Stimulated activated CD4-positive, alpha-beta T cell treated with anti-CD3 and anti-CD28 coated beads, Interleukin-4, amount 100 ng/mL, for 24 hours (primary cell): ENCODE results near the gene GJA3.

Source experiments
- DNase-seq: peaks from one replicate; pipeline ENCODE4 v3.0.0-alpha.2; 2020

The GJA3 gene

DNA sequence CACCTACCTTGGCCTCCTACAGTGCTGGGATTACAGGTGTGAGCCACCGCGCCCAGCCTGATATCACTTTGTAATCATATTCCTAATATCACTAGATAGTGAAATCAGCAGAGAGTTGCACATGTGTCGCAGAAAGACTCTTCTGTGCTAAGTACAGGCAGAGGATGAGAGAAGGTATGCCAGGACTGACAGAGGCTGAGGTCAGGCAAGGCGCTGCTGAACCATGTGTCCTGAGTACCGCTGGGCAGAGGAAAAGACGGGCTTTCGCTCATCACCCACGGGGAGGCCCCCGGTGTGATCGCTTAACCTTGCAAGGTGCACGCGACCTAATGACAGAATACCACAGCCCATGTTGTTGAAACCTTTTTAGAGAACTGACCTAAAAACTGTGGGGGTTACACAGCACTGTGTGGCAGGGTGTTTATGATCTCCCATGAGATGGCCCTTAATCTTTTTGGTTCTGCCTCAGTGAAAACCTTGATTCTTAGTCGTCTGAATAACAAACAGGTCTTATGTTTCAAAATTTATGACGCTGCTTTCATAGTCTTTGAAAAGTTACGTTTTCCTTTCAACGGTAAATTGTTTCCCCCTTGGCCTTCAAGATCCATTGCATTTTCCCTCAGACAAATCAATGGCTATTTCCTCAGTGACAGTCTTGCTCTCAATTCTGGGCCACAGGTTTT lies 12.2 kb downstream of the GJA3 start:
- no peak for DNase-seq

DNA sequence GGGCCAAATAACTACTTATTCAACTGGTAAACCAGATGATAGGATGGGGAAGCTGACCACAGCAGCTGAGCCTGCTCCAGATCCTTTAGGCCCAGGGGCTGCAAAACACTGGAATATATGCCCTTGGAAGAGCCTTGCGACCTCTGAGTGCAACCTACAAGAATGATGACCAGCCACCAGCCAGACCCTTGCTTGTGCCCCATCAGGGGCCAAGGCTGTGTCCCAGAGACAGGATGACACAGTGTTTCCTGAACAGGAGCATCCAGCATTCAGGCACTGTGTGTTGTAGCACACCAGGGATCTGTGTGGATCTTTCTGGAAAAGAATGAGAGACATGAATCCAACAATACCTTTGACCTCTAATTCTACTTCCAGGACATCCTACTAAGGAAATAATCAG lies 14.5 kb downstream of the GJA3 start:
- DNase-seq: no peak

DNA sequence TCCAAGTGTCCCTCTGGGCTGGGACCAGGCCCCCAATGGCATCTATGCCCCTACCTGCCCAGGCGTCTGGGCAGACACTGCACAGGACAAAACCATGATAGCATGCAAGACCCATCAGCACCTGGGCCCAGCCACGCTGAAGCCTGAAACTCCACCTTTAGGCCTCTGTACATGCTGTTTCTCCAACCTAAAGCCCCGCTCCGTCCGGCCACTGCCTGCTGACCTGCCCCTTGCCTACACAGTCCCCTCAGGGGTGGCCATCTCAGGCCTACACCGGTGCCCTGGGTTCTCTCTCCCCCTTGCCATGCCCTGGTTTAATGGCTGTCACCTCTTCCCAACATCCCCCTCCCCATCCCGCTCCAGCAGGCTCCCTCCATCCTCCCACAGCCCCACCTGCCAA lies 15.3 kb downstream of the GJA3 start:
- no peak for DNase-seq

GRCh38 chr13:20144141-20144850 lies 16.6 kb downstream of the GJA3 start:
- no peak for DNase-seq

GRCh38 chr13:20142927-20143480 lies 17.8 kb downstream of the GJA3 start:
- no peak for DNase-seq

GRCh38 chr13:20142023-20142926 lies 18.6 kb downstream of the GJA3 start:
- DNase-seq: no peak

DNA sequence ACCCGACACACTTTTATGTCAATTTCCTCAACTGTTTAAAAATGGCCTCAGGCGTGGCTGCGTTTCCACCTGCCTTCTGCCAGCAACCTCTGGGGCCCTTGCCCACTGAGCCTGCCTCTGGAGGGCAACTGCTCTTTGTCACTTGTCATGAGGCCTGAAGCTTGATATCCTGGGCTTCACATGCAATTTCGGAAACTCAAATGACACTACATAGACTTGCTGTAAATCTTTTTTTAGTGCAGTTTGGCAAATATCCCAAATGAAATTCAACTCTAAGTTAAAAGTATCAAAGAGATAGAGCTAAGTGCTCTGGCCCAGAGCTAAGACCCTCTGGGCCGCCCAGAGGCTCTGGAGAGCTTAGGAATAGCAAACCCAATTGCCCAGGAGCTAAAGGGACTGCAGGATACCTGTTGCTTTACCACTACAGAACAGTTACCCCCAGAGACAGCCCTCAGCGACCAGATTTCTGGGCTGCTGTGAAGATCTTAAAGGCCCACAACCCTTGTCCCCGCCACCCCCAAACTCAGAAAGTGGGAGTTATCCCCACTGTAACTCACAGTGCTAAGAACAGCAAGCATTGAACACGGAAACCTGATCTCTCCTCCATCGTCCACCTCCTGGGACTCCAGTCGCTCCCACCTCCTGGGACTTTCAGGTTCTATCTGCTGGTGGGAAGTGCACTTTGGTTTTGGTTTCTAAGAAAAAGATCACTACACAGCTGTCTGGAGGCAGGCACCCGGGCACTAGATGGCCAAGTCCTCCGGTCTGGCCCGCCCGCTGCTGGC lies 19.4 kb downstream of the GJA3 start:
- no peak for DNase-seq

- no peak for DNase-seq
Observed at GRCh38 chr13:20140487-20140886, 20.4 kb downstream of the GJA3 start.

- DNase-seq: no peak
Observed at GRCh38 chr13:20137875-20138274, 23.0 kb downstream of the GJA3 start.

DNA sequence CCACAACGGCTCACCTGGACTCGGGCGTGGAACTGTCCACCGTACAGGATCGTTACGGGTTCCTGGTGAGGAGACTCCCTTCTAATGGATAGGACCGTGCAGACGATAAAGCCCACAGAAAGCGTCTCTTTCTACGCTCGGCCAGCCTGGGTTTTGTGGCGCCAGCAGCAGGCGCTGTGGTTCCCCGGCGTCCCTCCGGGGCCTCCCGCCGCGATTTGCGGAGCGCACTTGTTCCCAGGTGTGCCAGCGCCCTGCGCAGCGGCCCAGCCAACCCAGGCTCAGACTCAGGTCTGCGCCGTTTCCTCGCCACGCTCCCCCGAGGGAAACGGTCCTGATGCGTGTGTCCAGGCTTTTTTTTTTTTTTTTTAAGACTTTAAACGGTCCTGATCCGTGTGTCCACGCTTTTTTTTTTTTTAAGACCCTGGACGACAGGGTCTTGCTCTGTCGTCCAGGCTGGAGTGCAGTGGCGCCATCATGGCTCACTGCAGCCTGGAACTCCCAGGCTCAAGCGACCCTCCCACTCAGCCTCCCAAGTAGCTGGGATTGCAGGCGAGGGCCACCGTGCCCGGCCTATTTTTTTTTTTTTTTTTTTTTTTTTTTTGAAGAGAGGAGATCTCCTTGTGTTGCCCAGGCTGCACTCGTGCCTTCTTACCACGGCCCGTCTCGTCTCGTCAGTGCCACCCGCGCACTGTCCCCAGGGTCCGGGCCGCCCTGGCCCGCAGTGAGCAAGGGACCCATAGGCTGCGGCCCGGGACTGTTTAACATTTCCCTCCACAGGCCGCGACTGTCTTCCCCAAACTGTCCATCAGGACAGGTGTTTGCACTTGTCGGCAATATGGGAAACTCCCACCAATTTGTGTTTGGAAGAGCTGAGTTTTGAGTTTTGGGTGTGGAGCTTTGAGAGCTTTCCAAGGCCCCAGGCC lies 23.8 kb downstream of the GJA3 start:
- DNase-seq: peak; percentile 32

DNA sequence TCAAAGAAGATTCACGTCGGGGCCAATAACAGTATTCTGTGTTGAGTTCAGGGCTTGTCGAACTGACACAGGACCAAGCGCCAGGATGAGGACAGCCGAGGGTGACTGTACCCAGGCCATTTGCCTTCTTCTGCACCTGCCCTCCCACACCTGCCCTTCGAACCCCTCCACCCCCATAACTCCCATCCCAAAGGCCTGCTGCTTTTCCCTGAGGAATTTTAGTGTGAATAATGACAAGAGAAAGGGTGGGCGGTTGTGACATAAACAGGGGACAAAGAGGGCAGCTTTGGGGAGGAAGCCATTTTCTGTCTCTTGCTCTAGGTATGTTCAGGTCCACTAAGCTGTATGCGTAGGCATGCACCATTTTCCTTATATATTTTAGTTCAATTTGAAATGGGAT lies 26.1 kb downstream of the GJA3 start:
- DNase-seq: no peak

GRCh38 chr13:20132052-20132634 lies 28.7 kb downstream of the GJA3 start:
- DNase-seq: no peak

- no peak for DNase-seq
Observed at GRCh38 chr13:20131057-20131832, 29.6 kb downstream of the GJA3 start.

DNA sequence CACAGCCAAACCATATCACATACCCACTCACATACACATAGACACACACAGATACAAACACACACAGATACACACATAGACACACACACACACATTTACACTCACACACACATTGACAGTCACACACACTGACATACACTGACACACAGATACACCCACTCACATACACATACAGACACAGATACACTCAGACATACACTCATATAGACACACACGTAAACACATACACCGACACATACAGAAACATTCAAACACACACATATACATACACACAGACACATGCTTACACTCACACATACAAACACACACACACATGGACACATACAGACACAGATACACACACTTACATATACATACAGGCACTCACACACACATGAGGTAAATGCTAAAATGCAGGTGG lies 30.2 kb downstream of the GJA3 start:
- no peak for DNase-seq

- DNase-seq: no peak
Observed at GRCh38 chr13:20130012-20130411, 30.8 kb downstream of the GJA3 start.

DNA sequence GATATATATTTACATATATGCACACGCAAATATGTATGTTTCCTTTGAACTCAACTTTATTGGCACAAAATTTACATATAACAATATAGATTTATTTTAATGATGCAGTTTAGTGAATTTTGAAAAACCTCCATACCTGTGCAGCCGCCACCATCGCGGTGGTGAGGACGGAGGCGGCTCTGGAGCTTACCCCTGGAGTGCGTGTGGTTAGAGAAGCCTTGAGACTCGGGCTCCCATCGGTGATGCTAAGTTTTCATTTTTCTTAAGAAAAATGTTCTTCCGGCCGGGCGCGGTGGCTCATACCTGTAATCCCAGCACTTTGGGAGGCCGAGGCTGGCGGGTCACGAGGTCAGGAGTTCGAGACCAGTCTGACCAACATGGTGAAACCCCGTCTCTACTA lies 31.8 kb downstream of the GJA3 start:
- DNase-seq: no peak

DNA sequence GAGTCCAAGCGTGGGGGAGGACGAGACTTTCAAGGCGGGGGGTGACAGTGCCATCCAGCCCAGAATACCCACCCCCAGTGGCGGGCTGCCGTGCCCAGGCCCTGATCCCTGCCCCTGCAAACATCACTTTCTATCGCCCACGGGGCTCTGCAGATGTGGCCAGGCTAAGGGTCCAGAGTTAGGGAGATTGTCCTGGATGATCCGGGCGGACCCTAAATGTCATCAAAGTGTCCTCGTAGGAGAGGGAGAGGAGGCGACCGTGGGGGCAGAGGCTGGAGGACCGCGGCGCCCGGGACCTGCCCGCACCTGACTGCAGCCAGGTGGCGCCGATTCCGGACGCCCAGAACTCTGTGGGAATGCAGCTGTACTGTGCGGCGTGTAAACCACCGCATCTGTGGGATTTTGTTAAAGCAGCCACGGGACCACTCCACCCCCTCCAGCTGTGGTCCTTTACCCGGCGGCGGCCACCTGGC lies 32.4 kb downstream of the GJA3 start:
- DNase-seq: no peak

- peak; percentile 20 for DNase-seq
Observed at GRCh38 chr13:20127562-20128458, 33.0 kb downstream of the GJA3 start.

DNA sequence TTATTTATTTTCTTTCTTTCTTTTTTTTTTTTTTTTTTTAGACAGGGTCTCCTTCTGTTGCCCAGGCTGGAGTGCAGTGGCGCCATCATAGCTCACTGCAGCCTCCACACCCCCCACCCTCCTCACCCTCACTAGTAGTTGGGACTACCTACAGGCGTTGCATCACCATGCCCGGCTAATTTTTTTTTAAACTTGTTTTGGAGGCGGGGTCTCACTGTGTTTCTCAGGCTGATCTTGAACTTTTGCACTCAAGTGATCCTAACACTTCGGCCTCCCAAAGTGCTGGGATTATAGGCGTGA lies 33.6 kb downstream of the GJA3 start:
- DNase-seq: no peak
